ENCODE results near the gene RNF19B.
"Not testable (repeated sequence)": the region's sequence is repeated elsewhere in the genome, so short reads cannot be mapped to it uniquely, and the experiment has no call there.

The RNF19B gene

DNA sequence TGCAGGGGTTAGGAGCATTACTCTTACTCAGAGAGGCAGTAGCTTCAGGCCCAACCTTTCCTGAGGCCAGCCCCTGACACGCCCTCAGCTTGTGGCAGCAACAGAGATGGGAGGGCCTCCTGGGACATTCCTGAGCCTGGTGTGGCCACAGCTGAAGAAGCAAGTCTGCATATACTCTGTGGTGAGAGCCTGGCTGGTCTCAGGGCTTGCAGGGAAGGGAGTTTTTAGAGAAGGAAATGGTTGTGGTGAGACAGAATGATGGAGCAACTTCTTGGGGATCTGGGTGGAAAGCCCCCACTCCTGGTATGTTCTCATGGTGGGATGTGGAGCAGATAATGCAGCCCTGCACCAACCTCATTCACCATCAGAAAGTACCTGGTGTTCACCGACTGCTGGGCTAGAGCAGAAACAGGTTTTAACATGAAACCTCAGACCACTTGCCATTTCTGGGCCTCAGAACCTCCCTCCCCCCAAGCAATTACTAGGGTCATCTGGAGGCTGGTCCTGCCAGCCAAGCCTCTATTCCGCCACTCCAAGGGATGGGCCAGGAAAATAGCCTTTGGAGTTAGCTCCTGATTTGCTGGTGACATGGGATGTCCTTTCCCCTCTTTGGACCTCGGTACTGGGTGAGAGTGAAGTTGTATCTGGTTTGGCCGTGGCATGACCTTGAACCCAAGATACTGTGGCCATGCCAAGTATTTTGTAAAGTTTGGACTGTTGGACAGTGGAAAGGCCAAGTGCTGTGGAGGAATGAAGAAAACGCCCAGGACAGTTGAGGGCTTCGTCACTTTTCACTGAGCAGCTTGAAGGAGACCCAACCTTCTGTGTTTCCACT lies 28.1 kb upstream of the RNF19B start:
- DNase-seq = peak; percentile 100

DNA sequence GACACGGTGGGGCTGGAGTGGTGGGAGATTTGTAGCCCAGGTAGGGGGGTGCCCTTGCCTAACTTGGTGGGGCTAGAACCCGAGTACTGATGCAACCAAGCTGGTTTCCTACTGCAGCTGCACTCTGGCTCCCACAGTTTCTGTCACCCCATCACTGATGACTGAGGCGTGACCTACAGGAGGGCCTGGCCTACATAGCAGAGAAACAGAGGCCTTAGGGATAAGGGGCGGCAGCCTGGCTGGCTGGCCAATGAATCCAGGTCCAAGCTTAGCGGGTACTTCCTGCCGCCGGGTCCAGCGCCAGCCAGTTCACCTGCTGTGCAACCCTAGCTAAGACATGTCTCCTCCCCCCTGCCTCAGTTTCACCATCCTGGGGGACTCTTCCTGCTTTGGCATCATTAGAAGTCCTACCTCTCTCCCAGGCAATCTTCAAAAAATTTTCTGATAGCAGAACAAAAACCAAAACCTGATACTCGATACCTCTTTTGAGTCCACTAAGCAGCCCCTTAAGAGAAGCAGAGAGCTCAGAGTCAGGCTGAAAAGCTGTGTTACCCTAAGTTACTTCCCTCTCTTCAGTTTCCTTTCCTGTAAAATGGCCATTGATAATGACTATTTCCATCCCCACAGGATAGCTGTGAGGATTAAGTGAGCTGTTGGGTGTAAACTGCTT lies 27.3 kb upstream of the RNF19B start:
- no peak for DNase-seq

GRCh38 chr1:32991386-32991785 lies 26.8 kb upstream of the RNF19B start:
- peak; percentile 40 for DNase-seq

DNA sequence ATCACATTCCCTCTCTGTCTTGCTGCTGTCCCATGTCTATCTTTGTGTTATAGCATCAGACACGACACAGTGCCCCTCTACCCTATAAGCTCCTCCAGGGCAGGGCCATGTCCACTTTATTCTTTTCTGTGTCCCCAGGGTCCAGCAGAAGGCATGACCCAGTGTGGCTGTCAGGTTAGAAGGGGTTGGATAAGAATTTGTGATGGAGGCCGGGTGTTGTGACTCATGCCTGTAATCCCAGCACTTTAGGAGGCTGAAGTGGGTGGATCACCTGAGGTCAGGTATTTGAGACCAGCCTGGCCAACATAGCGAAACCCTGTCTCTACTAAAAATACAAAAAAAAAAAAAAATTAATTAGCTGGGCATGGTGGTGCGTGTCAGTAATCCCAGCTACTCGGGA lies 26.3 kb upstream of the RNF19B start:
- no peak for DNase-seq

GRCh38 chr1:32989160-32990050 lies 24.8 kb upstream of the RNF19B start:
- DNase-seq = peak; percentile 97

- DNase-seq = peak; percentile 92
These were observed 24.1 kb upstream of the RNF19B start for GRCh38 chr1:32988665-32989064.

DNA sequence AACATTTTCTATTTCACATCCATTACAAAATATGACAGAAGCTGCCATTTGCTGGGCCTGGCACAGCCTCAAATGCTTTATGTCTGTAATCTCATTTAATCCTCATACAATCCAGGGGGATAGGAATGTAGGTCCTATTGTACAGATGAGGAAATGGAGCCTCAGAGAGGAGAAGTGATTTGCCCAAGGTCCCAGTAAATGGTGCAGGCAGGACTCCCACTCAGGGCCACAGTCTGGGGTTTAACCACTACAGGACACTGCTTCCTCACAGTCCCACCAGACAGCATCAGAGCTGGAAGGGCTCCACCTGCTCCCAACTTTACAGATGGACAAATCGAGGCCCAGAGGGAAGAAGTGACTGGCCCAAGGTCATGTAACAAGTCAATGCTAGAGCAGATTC lies 20.6 kb upstream of the RNF19B start:
- no peak for DNase-seq

DNA sequence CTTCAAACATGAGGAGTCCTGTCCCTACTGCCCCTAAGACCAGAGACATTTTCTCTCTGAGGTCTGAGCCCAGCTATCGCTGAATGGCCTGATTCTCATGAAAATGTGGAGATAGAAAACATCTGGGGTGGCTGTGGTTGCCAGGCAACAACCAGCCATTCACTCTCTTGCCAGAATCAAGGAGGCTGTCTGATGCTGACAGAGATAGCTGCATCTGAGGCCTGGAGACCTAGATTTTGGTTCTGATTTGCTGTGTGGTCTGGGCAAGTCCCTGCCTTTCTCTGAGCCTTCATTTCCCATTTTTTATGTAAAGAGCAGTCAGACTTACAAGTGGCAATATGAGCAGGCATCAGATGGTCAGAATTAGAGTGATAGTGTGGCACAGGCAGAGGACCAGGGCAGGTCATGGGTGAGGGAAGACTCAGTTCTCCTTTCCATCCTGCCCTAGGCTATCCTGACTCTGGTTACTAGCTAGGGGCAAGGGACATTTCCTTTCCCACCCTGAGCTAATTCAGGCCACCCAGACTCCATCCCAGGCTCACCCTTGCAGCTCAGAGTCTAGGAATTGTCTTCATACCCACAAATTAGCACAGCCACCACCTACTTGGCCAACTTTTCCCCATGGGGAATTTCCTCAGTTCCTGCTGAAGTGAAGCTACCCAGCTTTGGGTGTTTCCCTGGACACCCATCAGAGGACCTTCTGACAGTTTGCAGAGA lies 20.0 kb upstream of the RNF19B start:
- no peak for DNase-seq

DNA sequence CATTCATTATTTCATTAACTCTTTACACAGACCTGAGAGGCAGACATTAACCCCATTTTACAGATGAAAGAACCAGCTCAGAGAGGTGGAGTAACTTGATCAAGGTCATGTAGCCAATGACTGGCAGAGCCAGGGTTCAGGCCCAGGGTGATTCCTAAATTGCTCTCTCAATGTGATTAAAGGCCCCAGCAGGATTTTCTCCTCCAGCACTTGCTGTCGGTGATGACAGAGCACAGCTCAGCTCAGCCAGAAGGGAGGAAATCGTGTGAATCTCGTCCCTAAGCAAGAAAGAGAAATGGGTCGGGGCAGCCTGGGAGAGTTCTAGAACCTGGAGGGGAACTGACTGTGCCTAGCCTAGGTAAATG lies 19.5 kb upstream of the RNF19B start:
- no peak for DNase-seq

DNA sequence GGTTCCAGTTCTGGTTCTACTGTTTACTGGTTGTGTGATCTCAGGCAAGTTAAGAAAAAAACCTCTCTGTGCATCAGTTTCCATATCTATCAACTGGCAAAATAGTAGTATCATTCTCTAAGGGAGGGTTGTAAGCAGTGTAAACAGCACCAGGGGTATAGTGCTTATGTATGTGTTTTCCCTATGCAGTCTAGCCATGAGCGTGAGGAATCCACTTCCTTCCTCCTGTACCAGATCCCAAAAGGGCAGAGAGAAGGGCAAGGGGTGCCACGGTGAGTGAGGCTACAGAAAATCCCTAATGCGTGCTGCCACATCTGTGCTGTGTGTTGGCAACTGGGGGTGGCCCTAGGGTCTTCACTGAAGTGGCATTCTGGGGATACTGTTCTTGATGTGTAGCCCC lies 18.4 kb upstream of the RNF19B start:
- DNase-seq = no peak

- peak; percentile 88 for DNase-seq
These were observed 16.6 kb upstream of the RNF19B start for GRCh38 chr1:32981003-32981901.

GRCh38 chr1:32980080-32980479 lies 15.5 kb upstream of the RNF19B start:
- no peak for DNase-seq

GRCh38 chr1:32978854-32979253 lies 14.2 kb upstream of the RNF19B start:
- DNase-seq = no peak

GRCh38 chr1:32977546-32978087 lies 13.0 kb upstream of the RNF19B start:
- DNase-seq = no peak

DNA sequence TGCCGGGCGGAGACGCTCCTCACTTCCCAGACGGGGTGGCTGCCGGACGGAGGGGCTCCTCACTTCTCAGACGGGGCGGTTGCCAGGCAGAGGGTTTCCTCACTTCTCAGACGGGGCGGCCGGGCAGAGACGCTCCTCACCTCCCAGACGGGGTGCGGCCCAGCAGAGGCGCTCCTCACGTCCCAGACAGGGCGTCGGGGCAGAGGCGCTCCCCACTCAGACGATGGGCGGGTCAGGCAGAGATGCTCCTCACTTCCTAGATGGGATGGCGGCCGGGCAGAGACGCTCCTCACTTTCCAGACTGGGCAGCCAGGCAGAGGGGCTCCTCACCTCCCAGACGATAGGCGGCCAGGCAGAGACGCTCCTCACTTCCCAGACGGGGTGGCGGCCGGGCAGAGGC lies 10.4 kb upstream of the RNF19B start:
- not testable (repeated sequence) for DNase-seq

- DNase-seq = not testable (repeated sequence)
These were observed 8.8 kb upstream of the RNF19B start for GRCh38 chr1:32973458-32973857.

DNA sequence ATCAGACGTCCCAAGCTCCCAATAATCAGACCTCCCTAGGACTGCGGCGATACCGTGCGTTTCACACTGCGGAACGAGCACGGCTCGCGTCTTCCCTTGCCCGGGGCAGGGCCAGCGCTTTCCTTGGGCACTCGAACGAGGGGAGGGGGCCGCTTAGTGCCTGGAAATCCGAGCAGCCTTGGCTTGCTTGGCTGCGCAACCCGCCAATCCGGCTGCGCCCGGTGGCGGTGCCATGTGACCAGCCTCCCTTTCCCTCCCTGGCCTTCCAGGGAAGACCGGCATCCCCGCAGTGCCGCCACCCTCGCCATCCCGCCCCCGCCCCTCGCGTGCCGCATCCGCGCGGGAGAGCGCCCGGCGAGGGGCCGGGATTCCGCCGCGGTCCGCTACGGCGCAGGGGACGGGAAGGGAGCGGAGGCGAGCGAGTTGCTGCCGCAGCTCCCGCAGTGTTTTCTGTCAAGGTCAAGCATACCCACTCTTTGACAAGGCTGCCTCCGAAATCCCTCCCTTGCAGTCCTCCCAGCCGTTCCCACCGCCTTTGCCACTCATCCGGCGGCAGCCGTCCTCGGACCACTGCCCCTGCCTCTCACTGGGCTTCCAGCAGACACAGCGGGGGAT lies 8.3 kb upstream of the RNF19B start:
- no peak for DNase-seq

DNA sequence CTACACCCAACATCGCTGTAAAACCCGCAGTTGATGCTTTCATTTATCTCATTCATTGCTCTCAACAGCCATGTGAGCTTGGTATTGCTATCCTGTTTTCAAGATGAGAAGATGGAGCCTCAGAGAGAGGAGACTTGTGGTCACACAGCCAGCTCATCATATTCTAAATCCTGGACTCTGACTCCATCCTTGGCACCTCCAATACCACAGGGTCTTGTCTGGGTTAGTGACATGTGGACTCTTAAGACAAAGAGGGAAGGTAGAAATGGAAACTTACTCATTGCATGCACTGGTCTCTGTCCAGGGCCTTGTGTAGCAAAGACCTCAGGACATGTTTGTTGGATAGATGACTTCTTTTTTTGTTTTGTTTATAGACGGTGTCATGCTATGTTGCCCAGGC lies 7.0 kb upstream of the RNF19B start:
- DNase-seq = no peak

GRCh38 chr1:32971156-32971555 lies 6.5 kb upstream of the RNF19B start:
- DNase-seq = no peak

DNA sequence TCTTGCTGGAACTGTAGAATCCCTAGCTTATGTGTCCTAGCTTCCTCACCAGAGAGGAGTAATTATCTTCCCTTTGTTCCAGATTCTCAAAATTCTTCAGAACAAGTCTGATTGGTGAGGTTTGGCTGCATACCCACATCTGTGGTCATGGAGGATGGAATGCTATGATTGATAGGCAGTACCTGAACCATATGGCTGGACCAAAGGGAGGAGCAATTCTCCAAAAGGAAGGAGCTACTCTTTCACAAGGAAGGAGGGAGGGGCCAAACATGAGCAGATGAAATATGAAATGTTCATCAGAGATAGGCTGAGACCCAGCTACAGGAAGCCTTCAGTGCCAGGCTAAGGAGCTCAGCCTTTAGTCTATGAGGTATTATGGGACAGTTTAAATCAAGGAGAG lies 5.0 kb upstream of the RNF19B start:
- peak; percentile 93 for DNase-seq

Measured in NCI-H226 (cell line).